H9 (cell line): ENCODE measurements around the gene ARHGEF10L. TPM values are rescaled to one million over a fixed set of nuclear protein-coding genes. Genes with fewer than 3 reads are reported as not detected.

Source experiments
- DNase-seq: peaks from one replicate; pipeline ENCODE4 v3.0.0-alpha.2; 2017
- H2AFZ ChIP-seq: one replicate; pipeline ENCODE4 v1.6.1; 2013; ENCODE audit warnings: mild to moderate bottlenecking, low read length, control low read depth, moderate library complexity
- H2AK5ac ChIP-seq: 2 replicates; pipeline ENCODE4 v1.6.1; 2013; ENCODE audit warnings: low read length, control low read depth, mixed read lengths; ENCODE audit not compliant: insufficient read length
- H2BK120ac ChIP-seq: one replicate; pipeline ENCODE4 v1.6.1; 2013; ENCODE audit warnings: low read depth, mild to moderate bottlenecking, low read length, control low read depth, inconsistent platforms; ENCODE audit not compliant: poor library complexity, severe bottlenecking
- H2BK12ac ChIP-seq: 2 replicates; pipeline ENCODE4 v1.6.1; 2013; ENCODE audit warnings: low read length, control low read depth, mixed read lengths, low read depth; ENCODE audit not compliant: insufficient read length
- H2BK15ac ChIP-seq: 2 replicates; pipeline ENCODE4 v1.6.1; 2013; ENCODE audit warnings: low read depth, low read length, control low read depth
- H2BK20ac ChIP-seq: one replicate; pipeline ENCODE4 v1.6.1; 2013; ENCODE audit warnings: low read depth, mild to moderate bottlenecking, low read length, control low read depth, inconsistent platforms; ENCODE audit not compliant: poor library complexity, severe bottlenecking
- H2BK5ac ChIP-seq: 2 replicates; pipeline ENCODE4 v1.6.1; 2013; ENCODE audit warnings: low read length, control low read depth, mixed read lengths; ENCODE audit not compliant: insufficient read length
- H3K14ac ChIP-seq: 2 replicates; pipeline ENCODE4 v1.6.1; 2013; ENCODE audit warnings: low read length, control low read depth; ENCODE audit not compliant: insufficient read depth
- H3K18ac ChIP-seq: 2 replicates; pipeline ENCODE4 v1.6.1; 2013; ENCODE audit warnings: low read depth, mild to moderate bottlenecking, mixed read lengths, low read length, control low read depth; ENCODE audit not compliant: insufficient read length
- H3K23ac ChIP-seq: 2 replicates; pipeline ENCODE4 v1.6.1; 2013; ENCODE audit warnings: low read length, control low read depth, mixed read lengths, low read depth; ENCODE audit not compliant: insufficient read length
- H3K23me2 ChIP-seq: 2 replicates; pipeline ENCODE4 v1.6.1; 2013; ENCODE audit warnings: low read depth, mild to moderate bottlenecking, mixed read lengths, low read length, control low read depth; ENCODE audit not compliant: insufficient read length, poor library complexity, severe bottlenecking
- H3K27ac ChIP-seq: 2 replicates; pipeline ENCODE4 v1.5.1; 2013; ENCODE audit warnings: low read length, control low read depth, mixed read lengths, low read depth; ENCODE audit not compliant: insufficient read length
- H3K27me3 ChIP-seq: 2 replicates; pipeline ENCODE4 v1.6.1; 2013; ENCODE audit warnings: low read length, control low read depth, inconsistent platforms; ENCODE audit not compliant: insufficient read depth
- H3K4ac ChIP-seq: 2 replicates; pipeline ENCODE4 v1.6.1; 2013; ENCODE audit warnings: low read depth, mild to moderate bottlenecking, control low read depth, inconsistent platforms, low read length, moderate library complexity
- H3K4me1 ChIP-seq: 2 replicates; pipeline ENCODE4 v1.6.1; 2013; ENCODE audit warnings: low read length, control low read depth, inconsistent platforms; ENCODE audit not compliant: insufficient read depth
- H3K4me2 ChIP-seq: 2 replicates; pipeline ENCODE4 v1.6.1; 2013; ENCODE audit warnings: low read length, control low read depth, mixed read lengths; ENCODE audit not compliant: insufficient read length, insufficient read depth
- H3K56ac ChIP-seq: 2 replicates; pipeline ENCODE4 v1.6.1; 2013; ENCODE audit warnings: low read depth, mild to moderate bottlenecking, mixed read lengths, low read length, control low read depth; ENCODE audit not compliant: insufficient read length
- H3K79me1 ChIP-seq: 2 replicates; pipeline ENCODE4 v1.6.1; 2013; ENCODE audit warnings: low read depth, mild to moderate bottlenecking, moderate library complexity, low read length, control low read depth, inconsistent platforms; ENCODE audit not compliant: insufficient read depth, poor library complexity, severe bottlenecking
- H3K79me2 ChIP-seq: 2 replicates; pipeline ENCODE4 v1.6.1; 2013; ENCODE audit warnings: low read length, control low read depth, inconsistent platforms; ENCODE audit not compliant: insufficient read depth
- H3K9ac ChIP-seq: 2 replicates; pipeline ENCODE4 v1.6.1; 2013; ENCODE audit warnings: low read length, control low read depth, mixed read lengths; ENCODE audit not compliant: insufficient read length; ENCODE audit errors: extremely low read depth
- H3K9me3 ChIP-seq: one replicate; pipeline ENCODE4 v1.6.1; 2013; ENCODE audit warnings: low read depth, low read length, inconsistent platforms; ENCODE audit not compliant: control insufficient read depth
- H3T11ph ChIP-seq: one replicate; pipeline ENCODE4 v1.6.1; 2013; ENCODE audit warnings: mild to moderate bottlenecking, low read length, control low read depth, inconsistent platforms
- H4K20me1 ChIP-seq: one replicate; pipeline ENCODE4 v1.6.1; 2013; ENCODE audit not compliant: control insufficient read depth, insufficient read length, insufficient read depth
- H4K5ac ChIP-seq: 2 replicates; pipeline ENCODE4 v1.6.1; 2013; ENCODE audit warnings: low read depth, mild to moderate bottlenecking, mixed read lengths, low read length, control low read depth; ENCODE audit not compliant: insufficient read length
- H4K8ac ChIP-seq: replicated peaks from 2 replicates; pipeline ENCODE4 v1.6.1; 2013; ENCODE audit warnings: low read length, control low read depth, mixed read lengths, low read depth; ENCODE audit not compliant: insufficient read length
- H4K91ac ChIP-seq: 2 replicates; pipeline ENCODE4 v1.6.1; 2013; ENCODE audit warnings: low read depth, mild to moderate bottlenecking, moderate library complexity, mixed read lengths, low read length, control low read depth; ENCODE audit not compliant: insufficient read length
- H3K27ac Mint-ChIP-seq, 3 experiments: 2 replicates in 2 of 3; 3 replicates in 1 of 3; pipeline ENCODE4 v1.8.0; 2020 to 2021; ENCODE audit warnings: mixed read lengths in 3 of 3, mild to moderate bottlenecking in 1 of 3, moderate library complexity in 1 of 3
- H3K27me3 Mint-ChIP-seq: 2 replicates; pipeline ENCODE4 v1.8.0; 2021; ENCODE audit warnings: low read depth, mild to moderate bottlenecking, moderate library complexity, mixed read lengths
- H3K36me3 Mint-ChIP-seq, 3 experiments: 2 replicates in 2 of 3; 3 replicates in 1 of 3; pipeline ENCODE4 v1.8.0; 2020 to 2021; ENCODE audit warnings: low read depth in 3 of 3, mixed read lengths in 3 of 3; ENCODE audit not compliant: insufficient read depth in 1 of 3
- H3K4me1 Mint-ChIP-seq, 2 experiments: 2 replicates each; pipeline ENCODE4 v1.8.0; 2020; ENCODE audit warnings: mixed read lengths in 2 of 2
- H3K4me3 Mint-ChIP-seq, 2 experiments: 2 replicates in 1 of 2; 3 replicates in 1 of 2; pipeline ENCODE4 v1.8.0; 2020 to 2021; ENCODE audit warnings: mild to moderate bottlenecking in 2 of 2, mixed read lengths in 2 of 2, moderate library complexity in 1 of 2
- H3K9me3 Mint-ChIP-seq, 2 experiments: 2 replicates in 1 of 2; 3 replicates in 1 of 2; pipeline ENCODE4 v1.8.0; 2020; ENCODE audit warnings: mild to moderate bottlenecking in 2 of 2, mixed read lengths in 2 of 2, moderate library complexity in 1 of 2
- CTCF ChIP-seq: fragments of 200-600 bp; sonication (generic); conservative IDR thresholded peaks from 3 replicates; pipeline ENCODE4 v1.8.0; 2021; ENCODE audit warnings: antibody characterized with exemption, mild to moderate bottlenecking
- WGBS: extraction: QIAGEN DNeasy Blood & Tissue Kit; methylation state at CpG from one replicate; pipeline ENCODE4 v1.1.7; 2013; ENCODE audit warnings: missing lambda C conversion rate, low lambda C conversion rate, mixed read lengths; ENCODE audit not compliant: insufficient read length; ENCODE audit errors: extremely low coverage; 5-methylcytosine and 5-hydroxymethylcytosine counted together
- total RNA-seq: library from RNA; stranded (reverse); gene quantifications from 2 replicates; pipeline ENCODE4 v1.2.1, GENCODE V29; 2021

The ARHGEF10L gene
- total RNA-seq, 1 experiment from 2014 or later: 20.2 TPM

GRCh38 chr1:17516303-17517214 lies 22.9 kb upstream of the ARHGEF10L start:
- Histone ChIP-seq H4K5ac (no peak overlapping the region), H3K18ac (no peak overlapping the region), H3K4ac (no peak overlapping the region), H2BK15ac (no peak overlapping the region), H4K91ac (no peak overlapping the region), H3K23me2 (no peaks in the 10 kb centered on the region), H3K79me1 (no peaks in the 10 kb centered on the region), H3T11ph (no peak overlapping the region), H3K9ac (no peak overlapping the region), H3K56ac (no peak overlapping the region), H3K79me2 (no peaks in the 10 kb centered on the region), H2AFZ (no peak overlapping the region), H2BK5ac (no peak overlapping the region), H3K9me3 (no peaks in the 10 kb centered on the region), H3K27ac (no peak overlapping the region), H3K4me2 (no peak overlapping the region), H4K8ac (no peak overlapping the region), H2AK5ac (no peak overlapping the region), H2BK20ac (no peak overlapping the region), H3K4me1 (peaks cover 7% of the 10 kb centered on the region; the same call in 1 of the 2 replicates), H3K27me3 (no peaks in the 10 kb centered on the region), H2BK120ac (no peak overlapping the region), H2BK12ac (no peak overlapping the region), H3K14ac (no peak overlapping the region), H4K20me1 (no peaks in the 10 kb centered on the region), H3K23ac (no peak overlapping the region)
- Mint-ChIP-seq H3K4me3 (0 out of 5 replicates have a peak overlapping the region, but pooled peaks of 1 of the 2 experiments have one; percentile 28), H3K36me3 (no peaks in the 10 kb centered on the region), H3K27ac (peak overlapping the region in 1 of 3 experiments; percentile 91; a peak in 2 of 7 replicates), H3K4me1 (peaks cover 31 to 33% of the 10 kb centered on the region in 2 experiments), H3K9me3 (no peaks in the 10 kb centered on the region), H3K27me3 (no peaks in the 10 kb centered on the region)
- 0 out of 3 replicates have a peak, but pooled peaks have one; percentile 15 for TF ChIP-seq CTCF
- DNase-seq: no peak
- WGBS: no CpG with 5 or more reads among the region's 13 CpGs
